SK-N-SH (cell line): ENCODE measurements around the gene MON1B. TPM values are rescaled to one million over a fixed set of nuclear protein-coding genes. Genes with fewer than 3 reads are reported as not detected.

Experiments used
- CTCF ChIA-PET: fragments of 300-600, 350-600 bp; formaldehyde crosslinking; extraction: SDS; loops from one replicate; lab custom pipeline; 2021; lab: Yijun Ruan, JAX
- POLR2A ChIA-PET: fragments of 350-600 bp; sonication (Branson Sonifier 250); formaldehyde crosslinking; extraction: SDS; loops from one replicate; lab custom pipeline; 2020; ENCODE audit warnings: antibody characterized with exemption, inconsistent platforms; lab: Yijun Ruan, JAX
- DNase-seq: peaks from one replicate; pipeline ENCODE4 v3.0.0; 2012
- H2AFZ ChIP-seq: fragments of 200-600 bp; sonication (generic); 2 replicates; pipeline ENCODE4 v1.8.1; 2016; ENCODE audit warnings: antibody characterized with exemption, mild to moderate bottlenecking, low read depth
- H3F3A ChIP-seq: fragments of 200-600 bp; sonication (generic); replicated peaks from 2 replicates; pipeline ENCODE3; 2016; ENCODE audit warnings: antibody characterized with exemption, mild to moderate bottlenecking; ENCODE audit not compliant: insufficient read depth
- H3K27ac ChIP-seq, 2 experiments: fragments of 200-500 bp in 1 of 2; fragments of 200-600 bp in 1 of 2; sonication (Bioruptor generic) in 1 of 2; sonication (generic), shearing (Covaris generic) in 1 of 2; 2 replicates each; pipeline versions ENCODE4 v1.5.1 to v1.6.1; 2014 to 2016; ENCODE audit warnings: low read depth in 2 of 2, inconsistent platforms in 1 of 2, low read length in 1 of 2, mild to moderate bottlenecking in 1 of 2, mixed read lengths in 1 of 2
- H3K27me3 ChIP-seq: fragments of 200-600 bp; sonication (generic), shearing (Covaris generic); 2 replicates; pipeline ENCODE4 v1.6.1; 2016; ENCODE audit warnings: mixed run types; ENCODE audit not compliant: insufficient read depth
- H3K36me3 ChIP-seq, 2 experiments: fragments of 200-500 bp in 1 of 2; fragments of 200-600 bp in 1 of 2; sonication (Bioruptor generic) in 1 of 2; sonication (generic) in 1 of 2; replicated peaks in 1 of 2; 2 replicates each; pipeline versions ENCODE3 to v1.5.1; 2014 to 2016; ENCODE audit warnings: low read length in 1 of 2, mild to moderate bottlenecking in 1 of 2; ENCODE audit not compliant: insufficient read depth in 2 of 2, control insufficient read depth in 1 of 2
- H3K4me1 ChIP-seq, 2 experiments: fragments of 200-500 bp in 1 of 2; fragments of 200-600 bp in 1 of 2; sonication (Bioruptor generic) in 1 of 2; sonication (generic), shearing (Covaris generic) in 1 of 2; 2 replicates each; pipeline versions ENCODE4 v1.5.1 to v1.6.1; 2014 to 2016; ENCODE audit warnings: low read depth in 1 of 2, low read length in 1 of 2, mixed run types in 1 of 2; ENCODE audit not compliant: insufficient read depth in 2 of 2, control insufficient read depth in 1 of 2
- H3K4me2 ChIP-seq: fragments of 200-600 bp; sonication (generic), shearing (Covaris generic); 2 replicates; pipeline ENCODE4 v1.6.1; 2017; ENCODE audit warnings: mixed run types
- H3K4me3 ChIP-seq, 2 experiments: fragments of 200-500 bp in 1 of 2; fragments of 200-600 bp in 1 of 2; sonication (Bioruptor generic) in 1 of 2; sonication (generic), shearing (Covaris generic) in 1 of 2; 2 replicates each; pipeline versions ENCODE4 v1.5.1 to v1.8.1; 2014 to 2016; ENCODE audit warnings: low read depth in 2 of 2, inconsistent platforms in 1 of 2, low read length in 1 of 2, mild to moderate bottlenecking in 1 of 2, mixed read lengths in 1 of 2, moderate library complexity in 1 of 2
- H3K79me2 ChIP-seq: fragments of 200-600 bp; sonication (generic); 2 replicates; pipeline ENCODE4 v1.8.1; 2017; ENCODE audit warnings: mild to moderate bottlenecking; ENCODE audit not compliant: insufficient read depth
- H3K9ac ChIP-seq: fragments of 200-600 bp; sonication (generic); 2 replicates; pipeline ENCODE4 v1.6.1; 2017; ENCODE audit warnings: mixed run types
- H3K9me2 ChIP-seq: fragments of 200-600 bp; sonication (generic); 2 replicates; pipeline ENCODE4 v1.6.1; 2017; ENCODE audit warnings: mixed run types
- H3K9me3 ChIP-seq: fragments of 200-600 bp; sonication (generic); 2 replicates; pipeline ENCODE4 v1.6.1; 2017; ENCODE audit warnings: mixed run types, mild to moderate bottlenecking, moderate library complexity
- H4K20me1 ChIP-seq: fragments of 200-600 bp; sonication (generic); 2 replicates; pipeline ENCODE4 v1.6.1; 2017; ENCODE audit warnings: mild to moderate bottlenecking, mixed run types; ENCODE audit not compliant: insufficient read depth
- CTCF ChIP-seq: fragments of 200-600 bp; sonication (generic); IDR thresholded peaks from 2 replicates; pipeline ENCODE4 v1.6.1; 2017; ENCODE audit warnings: antibody characterized with exemption, mild to moderate bottlenecking, moderate library complexity
- EP300 ChIP-seq, 2 experiments: IDR thresholded peaks; 2 replicates each; pipeline versions ENCODE4 v1.4.0 to v1.6.1; 2012; ENCODE audit warnings: borderline replicate concordance in 1 of 2, low read depth in 1 of 2, low read length in 1 of 2
- EZH2phosphoT487 ChIP-seq: fragments of 200-600 bp; sonication (generic); IDR thresholded peaks from 2 replicates; pipeline ENCODE4 v1.6.1; 2017; ENCODE audit warnings: low read depth, mixed run types, mild to moderate bottlenecking, antibody characterized with exemption, moderate library complexity, borderline replicate concordance
- FOSL2 ChIP-seq: IDR thresholded peaks from 2 replicates; pipeline ENCODE4 v1.4.0; 2012; ENCODE audit warnings: low read depth, mild to moderate bottlenecking, moderate library complexity, borderline replicate concordance
- MAX ChIP-seq: IDR thresholded peaks from 2 replicates; pipeline ENCODE4 v1.4.0; 2012; ENCODE audit warnings: low read depth
- MEF2A ChIP-seq: IDR thresholded peaks from 2 replicates; pipeline ENCODE4 v1.4.0; 2012; ENCODE audit warnings: low read depth, borderline replicate concordance
- NFIC ChIP-seq: IDR thresholded peaks from 2 replicates; pipeline ENCODE4 v1.4.0; 2012; ENCODE audit warnings: borderline replicate concordance
- PBX3 ChIP-seq: IDR thresholded peaks from 2 replicates; pipeline ENCODE4; 2012
- POLR2AphosphoS5 ChIP-seq: IDR thresholded peaks from 2 replicates; pipeline ENCODE4 v1.6.1; 2012; ENCODE audit warnings: low read depth, low read length
- RAD21 ChIP-seq: IDR thresholded peaks from 2 replicates; pipeline ENCODE4 v1.6.1; 2012; ENCODE audit warnings: mild to moderate bottlenecking, low read length
- RCOR1 ChIP-seq: fragments of 150-350 bp; IDR thresholded peaks from 2 replicates; pipeline ENCODE4 v1.6.1; 2017; ENCODE audit warnings: antibody characterized with exemption, low read length
- REST ChIP-seq: IDR thresholded peaks from 2 replicates; pipeline ENCODE4 v1.6.1; 2012; ENCODE audit warnings: mild to moderate bottlenecking, low read depth, low read length, moderate library complexity
- RFX5 ChIP-seq: IDR thresholded peaks from 2 replicates; pipeline ENCODE4 v1.6.1; 2012; ENCODE audit warnings: mild to moderate bottlenecking, improper control_type of control experiment, low read length
- SMC3 ChIP-seq: IDR thresholded peaks from 2 replicates; pipeline ENCODE4 v1.6.1; 2012; ENCODE audit warnings: low read depth, low read length, improper control_type of control experiment
- TCF12 ChIP-seq: IDR thresholded peaks from 2 replicates; pipeline ENCODE4 v1.4.0; 2012
- TEAD4 ChIP-seq: IDR thresholded peaks from 2 replicates; pipeline ENCODE4 v1.4.0; 2012; ENCODE audit warnings: mild to moderate bottlenecking, borderline replicate concordance; ENCODE audit not compliant: insufficient read depth
- USF1 ChIP-seq: IDR thresholded peaks from 2 replicates; pipeline ENCODE4 v1.4.0; 2012; ENCODE audit warnings: low read depth, borderline replicate concordance
- USF2 ChIP-seq: fragments of 150-350 bp; IDR thresholded peaks from 2 replicates; pipeline ENCODE4 v1.6.1; 2017; ENCODE audit warnings: antibody characterized with exemption, low read length, low read depth, borderline replicate concordance
- polyA plus RNA-seq, 3 experiments: library from polyadenylated mRNA; depleted of rRNA; stranded (reverse); fragments of >200 nt; gene quantifications; 2 replicates each; pipeline ENCODE4 v1.2.3, GENCODE V29; 2012
- TF ChIP-seq, protein P1 (sequence below): fragments of 150-350 bp; IDR thresholded peaks from 2 replicates; pipeline ENCODE4 v1.6.1; 2016; ENCODE audit warnings: mild to moderate bottlenecking, low read depth, low read length

MON1B gene
- polyA plus RNA-seq, 1 of the 3 experiments (the other 2 are of a cell fraction) = 16.9 TPM

- TF ChIP-seq USF2 (no peak), MAX (peak; percentile 33), EZH2phosphoT487 (no peak), POLR2AphosphoS5 (peak; percentile 51), PBX3 (peak; percentile 98), FOSL2 (no peak), EP300 (IDR thresholded peaks at IDR 0.05; ENCODE audit: borderline replicate concordance in 1 of 2, low read depth in 1 of 2, low read length in 1 of 2) (no peak; a peak in 1 of 4 replicates), TEAD4 (no peak), NFIC (no peak)
Measured at GRCh38 chr16:77190478-77191258, at the start of gene MON1B (continued).

GRCh38 chr16:77143364-77143763, 47.6 kb upstream of the MON1B start:
- H3K79me2 ChIP-seq = no peaks in the 10 kb centered on the region
- H3K9ac ChIP-seq = no peak overlapping the region
- H2AFZ ChIP-seq = no peak overlapping the region
- no peak overlapping the region for H3K4me2 ChIP-seq
- no peaks in the 10 kb centered on the region for H3F3A ChIP-seq
- POLR2A ChIA-PET = no interaction called here
- DNase-seq = no peak
- CTCF ChIA-PET = interaction anchor here (0.8 kb wide), 1 partner anchor 28 kb away, joined by 4 read pairs; no protein-coding TSS in a partner anchor
- no peaks in the 10 kb centered on the region for H3K4me1 ChIP-seq
- no peak overlapping the region for H3K4me3 ChIP-seq
- H4K20me1 ChIP-seq = no peaks in the 10 kb centered on the region
- H3K9me3 ChIP-seq = no peaks in the 10 kb centered on the region
- H3K27me3 ChIP-seq = no peaks in the 10 kb centered on the region
- no peaks in the 10 kb centered on the region for H3K9me2 ChIP-seq
- no peak overlapping the region for H3K27ac ChIP-seq
- H3K36me3 ChIP-seq = no peaks in the 10 kb centered on the region
- TF ChIP-seq EP300 (IDR thresholded peaks at IDR 0.05; ENCODE audit: borderline replicate concordance in 1 of 2, low read depth in 1 of 2, low read length in 1 of 2) (no peak), USF2 (no peak), REST (no peak), TCF12 (no peak), RAD21 (no peak), RCOR1 (no peak), RFX5 (no peak), USF1 (no peak), MEF2A (no peak), SMC3 (no peak), CTCF (no peak), POLR2AphosphoS5 (no peak)
- TF ChIP-seq, protein P1, sequence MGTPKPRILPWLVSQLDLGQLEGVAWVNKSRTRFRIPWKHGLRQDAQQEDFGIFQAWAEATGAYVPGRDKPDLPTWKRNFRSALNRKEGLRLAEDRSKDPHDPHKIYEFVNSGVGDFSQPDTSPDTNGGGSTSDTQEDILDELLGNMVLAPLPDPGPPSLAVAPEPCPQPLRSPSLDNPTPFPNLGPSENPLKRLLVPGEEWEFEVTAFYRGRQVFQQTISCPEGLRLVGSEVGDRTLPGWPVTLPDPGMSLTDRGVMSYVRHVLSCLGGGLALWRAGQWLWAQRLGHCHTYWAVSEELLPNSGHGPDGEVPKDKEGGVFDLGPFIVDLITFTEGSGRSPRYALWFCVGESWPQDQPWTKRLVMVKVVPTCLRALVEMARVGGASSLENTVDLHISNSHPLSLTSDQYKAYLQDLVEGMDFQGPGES = no peak
